HUES48 (cell line): Measurements from ENCODE around the gene IL18R1.

Experiments
- H3K27ac ChIP-seq: one replicate; pipeline ENCODE4 v1.7.0; 2013; ENCODE audit warnings: low read depth, low read length, inconsistent platforms
- H3K27me3 ChIP-seq: 2 replicates; pipeline ENCODE4 v1.6.1; 2013; ENCODE audit warnings: mild to moderate bottlenecking, low read length; ENCODE audit not compliant: control insufficient read depth, insufficient read depth
- H3K36me3 ChIP-seq: 2 replicates; pipeline ENCODE4 v1.6.1; 2013; ENCODE audit warnings: low read length; ENCODE audit not compliant: control insufficient read depth, insufficient read depth
- H3K4me1 ChIP-seq: 2 replicates; pipeline ENCODE4 v1.6.1; 2013; ENCODE audit warnings: mild to moderate bottlenecking, low read length; ENCODE audit not compliant: control insufficient read depth, insufficient read depth
- H3K4me3 ChIP-seq: 2 replicates; pipeline ENCODE4 v1.5.1; 2013; ENCODE audit warnings: mild to moderate bottlenecking, low read depth, low read length
- H3K9ac ChIP-seq: 2 replicates; pipeline ENCODE4 v1.6.1; 2013; ENCODE audit warnings: mild to moderate bottlenecking, low read depth, low read length, moderate library complexity
- H3K9me3 ChIP-seq: 2 replicates; pipeline ENCODE4 v1.6.1; 2013; ENCODE audit warnings: low read length; ENCODE audit not compliant: control insufficient read depth, insufficient read depth

The IL18R1 gene

DNA sequence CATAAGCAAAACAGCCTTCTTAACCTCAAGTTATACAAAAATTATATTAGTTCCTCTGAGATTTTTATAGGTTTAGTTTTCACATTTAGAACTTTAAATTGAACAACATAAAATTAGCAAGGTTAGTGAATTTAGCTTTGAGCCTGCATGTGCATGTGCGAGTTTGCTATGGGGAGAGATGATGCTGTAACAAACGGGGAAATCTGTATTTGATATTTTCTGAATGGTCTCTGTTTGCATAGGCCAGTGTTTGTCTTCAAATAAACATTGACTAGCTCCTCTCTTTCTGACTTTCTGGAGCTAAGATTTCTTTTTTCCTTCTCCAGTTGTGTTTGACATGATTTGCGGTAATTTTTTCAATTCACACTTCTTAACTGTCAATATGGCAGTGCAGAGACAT is 36.5 kb downstream of the IL18R1 start:
- no peak overlapping the region for H3K4me3 ChIP-seq
- H3K36me3 ChIP-seq = no peaks in the 10 kb centered on the region
- no peaks in the 10 kb centered on the region for H3K9me3 ChIP-seq
- no peaks in the 10 kb centered on the region for H3K4me1 ChIP-seq
- no peak overlapping the region for H3K9ac ChIP-seq
- H3K27ac ChIP-seq = no peak overlapping the region
- H3K27me3 ChIP-seq = no peaks in the 10 kb centered on the region

DNA sequence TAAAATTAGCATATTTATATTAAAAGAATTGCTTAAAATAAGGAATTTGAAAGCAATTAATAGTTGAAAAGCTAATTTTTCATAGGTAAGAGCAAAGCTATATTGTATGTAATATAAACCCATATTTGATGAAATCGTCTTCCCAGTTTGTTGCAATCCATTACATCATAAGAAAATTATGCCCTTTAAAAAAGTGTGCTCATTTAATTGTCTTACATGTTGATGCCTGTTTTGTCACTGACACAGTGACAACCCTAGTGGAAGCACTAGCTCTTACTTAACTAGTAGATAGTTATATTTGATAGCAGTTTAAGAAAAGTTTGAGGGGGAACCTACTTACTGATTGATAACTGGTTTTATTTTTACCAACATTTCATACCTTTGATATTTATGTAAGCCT is 37.3 kb downstream of the IL18R1 start:
- no peaks in the 10 kb centered on the region for H3K36me3 ChIP-seq
- H3K27ac ChIP-seq = no peak overlapping the region
- H3K4me1 ChIP-seq = no peaks in the 10 kb centered on the region

DNA sequence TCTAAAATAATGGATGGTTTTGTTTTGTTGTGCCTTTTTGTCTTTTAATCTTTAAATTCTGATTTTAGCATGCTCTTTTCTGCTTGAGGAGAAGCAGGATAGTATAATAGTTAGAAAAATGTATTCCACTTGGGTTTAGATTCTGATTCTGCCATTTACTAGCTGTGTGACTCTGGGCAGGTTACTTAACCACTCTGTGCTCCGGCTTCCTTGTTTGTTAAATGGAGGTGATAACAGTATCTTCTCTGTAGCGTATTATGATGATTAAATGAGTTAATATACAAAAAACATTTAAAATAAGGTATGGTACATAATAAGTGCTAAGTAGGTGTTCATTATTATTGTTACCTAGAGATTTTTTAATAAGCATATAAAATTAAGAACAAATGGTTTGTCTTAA is 40.4 kb downstream of the IL18R1 start:
- Histone ChIP-seq H3K27ac (no peak overlapping the region), H3K4me3 (no peak overlapping the region), H3K36me3 (no peaks in the 10 kb centered on the region), H3K9me3 (no peaks in the 10 kb centered on the region), H3K27me3 (no peaks in the 10 kb centered on the region), H3K4me1 (no peaks in the 10 kb centered on the region), H3K9ac (no peak overlapping the region)

More for the DNA sequence above, 37.3 kb downstream of the IL18R1 start:
- Histone ChIP-seq H3K9ac (no peak overlapping the region), H3K9me3 (no peaks in the 10 kb centered on the region), H3K4me3 (no peak overlapping the region), H3K27me3 (no peaks in the 10 kb centered on the region)

DNA sequence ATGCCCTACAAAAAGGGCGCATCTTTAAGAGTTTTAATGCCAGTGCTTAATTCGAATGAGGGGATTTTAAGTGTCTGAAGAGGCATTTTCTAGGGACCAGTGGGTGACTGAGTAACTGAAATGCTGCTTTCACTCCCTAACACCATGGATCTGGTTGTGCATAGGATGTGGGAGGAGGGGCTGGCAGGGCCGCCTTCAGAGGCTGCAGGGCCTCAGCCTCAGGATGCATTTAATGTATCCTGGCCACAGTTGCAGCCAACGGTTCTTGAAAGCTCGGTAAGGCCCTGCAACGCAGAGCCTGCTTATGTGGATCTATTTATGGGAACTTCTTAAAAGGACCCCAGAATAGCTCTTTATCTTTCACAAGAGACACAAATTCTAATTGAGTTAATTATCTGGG is 41.6 kb downstream of the IL18R1 start:
- Histone ChIP-seq H3K4me3 (no peak overlapping the region), H3K4me1 (no peaks in the 10 kb centered on the region), H3K27ac (no peak overlapping the region), H3K36me3 (no peaks in the 10 kb centered on the region), H3K9me3 (no peaks in the 10 kb centered on the region), H3K9ac (no peak overlapping the region), H3K27me3 (no peaks in the 10 kb centered on the region)

DNA sequence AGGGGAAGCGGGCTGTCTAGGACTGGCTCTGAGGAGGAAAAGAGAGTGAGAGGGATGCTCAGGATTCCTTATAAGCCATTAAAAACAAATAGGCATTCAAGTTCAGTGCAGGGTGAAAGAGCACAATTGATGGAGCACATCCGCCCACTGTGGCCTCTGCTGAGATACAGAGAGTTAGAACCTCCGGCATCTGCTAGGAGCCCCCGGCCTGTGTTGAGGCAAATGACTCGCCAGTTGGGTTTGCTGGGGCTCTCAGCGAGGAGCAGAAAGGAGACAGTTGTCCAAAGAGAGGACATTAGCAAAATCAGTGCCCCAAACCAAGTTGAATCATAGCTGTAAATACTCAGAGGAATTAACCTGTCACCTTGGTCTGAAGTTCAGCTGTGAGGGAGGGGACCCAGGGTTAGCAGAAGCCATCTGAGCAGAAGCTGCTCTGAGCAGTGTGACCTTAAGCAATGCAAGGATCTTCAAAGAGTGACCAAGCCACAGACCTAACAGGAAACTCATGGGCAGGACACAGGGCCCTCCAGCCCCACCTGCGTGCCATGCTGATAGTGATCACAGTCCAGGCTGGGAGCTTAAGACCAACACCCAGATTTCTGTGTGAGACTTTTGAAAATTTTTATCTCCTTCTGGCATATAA is 44.0 kb downstream of the IL18R1 start:
- Histone ChIP-seq H3K9me3 (no peaks in the 10 kb centered on the region), H3K36me3 (no peaks in the 10 kb centered on the region), H3K4me3 (no peak overlapping the region), H3K27me3 (no peaks in the 10 kb centered on the region), H3K9ac (no peak overlapping the region), H3K4me1 (no peaks in the 10 kb centered on the region), H3K27ac (no peak overlapping the region)

DNA sequence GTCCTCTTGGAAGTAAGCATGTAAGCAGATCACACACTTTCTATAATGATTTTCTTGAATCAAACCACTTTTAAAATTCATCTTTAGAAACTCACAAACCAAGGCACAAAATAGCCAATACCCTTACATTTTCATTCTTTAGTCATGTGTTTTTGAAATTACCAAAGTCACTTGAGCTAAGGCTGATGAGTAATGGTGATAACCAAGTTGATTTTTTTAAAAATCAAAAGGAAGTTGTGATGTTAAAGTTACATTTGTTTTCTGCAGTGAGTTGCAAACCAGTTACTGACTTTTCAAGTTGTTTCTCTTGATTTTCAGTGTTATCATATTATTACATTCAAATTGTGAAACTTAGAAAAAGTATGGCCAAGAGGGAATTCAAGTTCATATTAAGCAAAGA is 45.9 kb downstream of the IL18R1 start:
- no peak overlapping the region for H3K27ac ChIP-seq
- no peak overlapping the region for H3K9ac ChIP-seq
- no peaks in the 10 kb centered on the region for H3K9me3 ChIP-seq
- no peak overlapping the region for H3K4me3 ChIP-seq
- H3K36me3 ChIP-seq = no peaks in the 10 kb centered on the region
- no peaks in the 10 kb centered on the region for H3K27me3 ChIP-seq
- H3K4me1 ChIP-seq = no peaks in the 10 kb centered on the region

DNA sequence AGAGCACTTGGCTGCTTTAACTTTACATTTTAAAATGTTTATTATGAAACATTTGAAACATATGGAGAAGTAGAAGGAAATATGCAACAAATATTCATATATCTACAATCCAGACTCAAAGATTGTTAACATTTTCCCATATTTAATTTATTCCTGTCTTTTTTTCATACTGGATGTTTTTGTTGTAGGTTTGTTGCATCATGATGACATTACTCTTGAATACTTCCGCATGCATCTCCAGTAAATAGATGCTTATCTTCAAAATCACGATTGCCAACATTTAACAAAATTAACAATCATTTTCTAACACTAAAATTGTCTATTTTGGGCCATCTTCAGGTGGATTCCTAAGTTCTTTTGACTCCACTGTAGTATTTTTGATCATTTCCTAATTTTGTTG is 46.3 kb downstream of the IL18R1 start:
- Histone ChIP-seq H3K27me3 (no peaks in the 10 kb centered on the region), H3K4me3 (no peak overlapping the region), H3K9ac (no peak overlapping the region), H3K36me3 (no peaks in the 10 kb centered on the region), H3K27ac (no peak overlapping the region), H3K4me1 (no peaks in the 10 kb centered on the region), H3K9me3 (no peaks in the 10 kb centered on the region)

DNA sequence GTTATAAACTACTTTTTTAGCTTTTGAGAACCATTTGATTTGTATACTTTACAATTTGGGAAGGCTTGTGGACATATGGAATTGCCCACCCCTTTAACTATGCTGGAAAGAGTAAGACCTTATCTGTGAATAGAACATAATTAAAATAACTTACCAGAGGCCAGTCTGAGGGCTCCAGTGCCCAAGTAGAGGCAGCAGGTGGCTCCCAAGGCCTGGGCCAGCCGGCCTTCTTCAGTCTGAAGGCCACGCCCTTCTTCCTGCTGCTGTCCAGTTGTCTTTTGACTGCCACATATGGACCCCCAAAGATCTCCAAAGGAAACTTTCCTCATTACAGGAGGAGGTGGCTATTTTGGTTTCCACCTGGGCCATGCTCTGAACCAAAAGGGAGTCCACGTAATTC is 55.4 kb downstream of the IL18R1 start:
- Histone ChIP-seq H3K9ac (no peak overlapping the region), H3K27me3 (no peaks in the 10 kb centered on the region), H3K4me3 (no peak overlapping the region), H3K36me3 (no peaks in the 10 kb centered on the region), H3K4me1 (no peaks in the 10 kb centered on the region), H3K27ac (no peak overlapping the region), H3K9me3 (peaks cover 28% of the 10 kb centered on the region)

DNA sequence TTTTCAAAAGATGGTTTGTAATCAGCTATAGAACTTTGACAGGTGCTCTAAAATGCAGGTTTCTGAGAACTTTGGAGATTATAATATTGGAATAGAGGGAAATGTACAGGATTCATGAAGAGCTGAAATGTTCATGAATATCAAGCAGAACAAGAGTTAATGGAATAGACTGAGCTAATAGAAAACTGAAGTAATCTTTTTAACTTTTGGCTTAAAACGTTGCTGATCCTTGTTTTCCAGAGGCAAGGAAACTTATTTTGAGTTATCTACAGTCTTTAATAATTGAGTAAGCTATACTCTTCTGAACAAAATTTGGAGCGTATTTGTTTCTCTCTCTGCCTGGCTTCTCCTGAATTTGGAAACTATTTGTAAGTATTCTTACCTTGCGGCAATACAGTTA is 56.6 kb downstream of the IL18R1 start:
- H3K27ac ChIP-seq = no peak overlapping the region
- H3K9me3 ChIP-seq = peaks cover 28% of the 10 kb centered on the region
- no peaks in the 10 kb centered on the region for H3K36me3 ChIP-seq
- no peak overlapping the region for H3K9ac ChIP-seq
- H3K4me1 ChIP-seq = no peaks in the 10 kb centered on the region
- H3K27me3 ChIP-seq = no peaks in the 10 kb centered on the region
- no peak overlapping the region for H3K4me3 ChIP-seq

DNA sequence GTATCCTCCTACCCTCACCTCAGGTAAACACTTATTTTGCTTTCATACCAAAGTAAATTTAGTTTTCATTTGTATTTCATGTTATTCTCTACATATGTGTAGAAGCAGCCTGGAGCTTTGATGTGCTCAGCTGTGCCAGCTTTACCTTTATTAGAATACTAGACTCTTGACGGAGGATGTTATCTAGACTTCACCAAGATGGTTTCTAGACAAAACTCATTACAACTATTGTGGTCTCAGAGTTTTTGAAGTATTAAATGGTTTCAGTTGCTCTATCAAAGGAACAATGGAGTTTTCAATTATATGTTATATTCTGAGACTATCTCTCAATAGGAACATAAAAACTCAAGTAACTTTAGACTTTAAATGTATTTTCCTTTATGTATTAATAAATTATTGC is 62.4 kb downstream of the IL18R1 start:
- Histone ChIP-seq H3K27me3 (no peaks in the 10 kb centered on the region), H3K36me3 (no peaks in the 10 kb centered on the region), H3K4me1 (no peaks in the 10 kb centered on the region), H3K4me3 (no peak overlapping the region), H3K9me3 (peaks cover 5% of the 10 kb centered on the region; the same call in 1 of the 2 replicates), H3K9ac (no peak overlapping the region), H3K27ac (no peak overlapping the region)

DNA sequence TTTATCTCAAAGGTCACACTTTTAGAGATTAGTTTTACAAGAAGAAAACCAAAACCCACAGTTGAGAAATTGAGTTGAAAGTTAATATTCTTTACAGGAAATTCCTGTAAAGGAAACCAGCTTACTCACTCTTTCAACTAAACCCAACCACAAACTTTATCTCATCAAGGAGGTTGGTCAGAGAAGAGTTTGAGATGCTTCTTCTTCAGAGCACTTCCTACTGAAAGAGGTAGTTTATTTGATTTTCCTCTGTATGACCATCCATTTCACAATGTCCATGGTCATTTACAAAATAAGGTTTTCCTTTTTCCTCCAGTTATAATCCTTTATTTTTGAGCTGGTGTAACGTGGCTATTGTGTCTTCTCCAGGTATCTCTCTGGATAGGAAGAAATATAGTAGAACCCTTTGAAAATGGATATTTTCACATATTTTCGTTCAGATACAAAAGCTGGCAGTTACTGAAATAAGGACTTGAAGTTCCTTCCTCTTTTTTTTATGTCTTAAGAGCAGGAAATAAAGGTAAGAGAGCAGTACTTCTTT is 62.9 kb downstream of the IL18R1 start:
- Histone ChIP-seq H3K9me3 (peaks cover 2% of the 10 kb centered on the region; the same call in 1 of the 2 replicates), H3K27ac (no peak overlapping the region), H3K9ac (no peak overlapping the region), H3K4me1 (no peaks in the 10 kb centered on the region), H3K27me3 (no peaks in the 10 kb centered on the region), H3K36me3 (no peaks in the 10 kb centered on the region), H3K4me3 (no peak overlapping the region)
